ENCODE data around the gene FAM89A. TPM values are rescaled to one million over a fixed set of nuclear protein-coding genes. Genes with fewer than 3 reads are reported as not detected.
A peak's percentile ranks its signal among the peaks of the same experiment; 100 is the strongest.

The FAM89A gene
- total and polyA plus RNA-seq, 9 of the 15 experiments (the other 6 are each of a cell fraction or from before 2014, with no cell fraction given), result 8.7 to 66.2 (median 43.3) TPM

DNA sequence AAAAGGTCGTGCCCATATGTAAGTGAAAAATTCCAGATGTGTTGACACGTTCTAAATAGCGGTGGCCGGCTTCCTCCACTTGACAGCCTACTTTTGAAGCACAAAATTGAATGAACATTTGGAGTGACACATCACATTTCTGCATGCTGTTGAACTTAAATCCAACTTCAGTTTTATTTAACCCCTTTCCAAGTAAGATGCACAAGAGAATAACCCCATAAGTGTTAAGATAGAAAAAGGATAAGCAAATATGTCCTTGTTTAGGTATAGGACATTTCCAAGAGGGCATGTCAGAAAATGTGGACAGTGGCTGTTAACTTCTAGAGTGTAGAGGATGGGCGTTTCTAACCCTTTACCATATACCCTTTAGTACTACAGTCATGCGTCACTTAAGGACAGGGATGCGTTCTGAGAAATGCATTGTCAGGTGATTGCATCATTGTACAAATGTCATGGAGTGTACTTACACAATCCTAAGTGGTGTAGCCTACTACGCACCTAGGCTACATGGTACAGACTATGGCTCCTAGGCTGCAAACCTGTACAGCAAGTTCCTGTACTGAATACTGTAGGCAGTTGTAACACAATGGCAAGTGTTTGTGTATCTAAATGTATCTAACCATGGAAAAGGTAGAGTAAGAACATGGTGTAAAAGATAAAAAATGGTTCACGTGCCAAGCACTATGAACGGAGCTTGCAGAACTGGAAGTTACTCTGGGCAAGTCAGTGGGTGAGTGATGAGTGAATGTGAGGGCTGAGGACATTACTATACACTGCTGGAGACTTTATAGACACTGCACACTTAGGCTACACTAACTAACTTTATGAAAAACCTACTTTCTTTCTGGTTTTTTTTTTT, 9.3 kb upstream of the FAM89A start (continued):
- TF ChIP-seq ZNF12 (CRISPR knock-in tag; IDR thresholded peaks at IDR 0.05) (no peak), CSDE1 (IDR thresholded peaks at IDR 0.05) (0 out of 4 replicates have a peak, but pooled peaks of 1 of the 2 experiments have one; percentile 61), NCOA6 (IDR thresholded peaks at IDR 0.05) (no peak), NR2F6 (CRISPR knock-in tag; IDR thresholded peaks at IDR 0.05) (no peak), HSF4 (CRISPR knock-in tag; IDR thresholded peaks at IDR 0.05; ENCODE audit: borderline replicate concordance) (peak; percentile 66; the same call in 1 of the 2 replicates), HMG20B (CRISPR knock-in tag; IDR thresholded peaks at IDR 0.05) (no peak), RBM17 (IDR thresholded peaks at IDR 0.05; ENCODE audit: borderline replicate concordance, low read depth, low read length) (no peak), PURB (CRISPR knock-in tag; IDR thresholded peaks at IDR 0.05; ENCODE audit: low read depth) (no peak), SLC30A9 (CRISPR knock-in tag; IDR thresholded peaks at IDR 0.05) (no peak)
- TF ChIP-seq, protein P1, sequence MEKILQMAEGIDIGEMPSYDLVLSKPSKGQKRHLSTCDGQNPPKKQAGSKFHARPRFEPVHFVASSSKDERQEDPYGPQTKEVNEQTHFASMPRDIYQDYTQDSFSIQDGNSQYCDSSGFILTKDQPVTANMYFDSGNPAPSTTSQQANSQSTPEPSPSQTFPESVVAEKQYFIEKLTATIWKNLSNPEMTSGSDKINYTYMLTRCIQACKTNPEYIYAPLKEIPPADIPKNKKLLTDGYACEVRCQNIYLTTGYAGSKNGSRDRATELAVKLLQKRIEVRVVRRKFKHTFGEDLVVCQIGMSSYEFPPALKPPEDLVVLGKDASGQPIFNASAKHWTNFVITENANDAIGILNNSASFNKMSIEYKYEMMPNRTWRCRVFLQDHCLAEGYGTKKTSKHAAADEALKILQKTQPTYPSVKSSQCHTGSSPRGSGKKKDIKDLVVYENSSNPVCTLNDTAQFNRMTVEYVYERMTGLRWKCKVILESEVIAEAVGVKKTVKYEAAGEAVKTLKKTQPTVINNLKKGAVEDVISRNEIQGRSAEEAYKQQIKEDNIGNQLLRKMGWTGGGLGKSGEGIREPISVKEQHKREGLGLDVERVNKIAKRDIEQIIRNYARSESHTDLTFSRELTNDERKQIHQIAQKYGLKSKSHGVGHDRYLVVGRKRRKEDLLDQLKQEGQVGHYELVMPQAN (IDR thresholded peaks at IDR 0.05; ENCODE audit: borderline replicate concordance), result no peak
- TF ChIP-seq, protein P2, sequence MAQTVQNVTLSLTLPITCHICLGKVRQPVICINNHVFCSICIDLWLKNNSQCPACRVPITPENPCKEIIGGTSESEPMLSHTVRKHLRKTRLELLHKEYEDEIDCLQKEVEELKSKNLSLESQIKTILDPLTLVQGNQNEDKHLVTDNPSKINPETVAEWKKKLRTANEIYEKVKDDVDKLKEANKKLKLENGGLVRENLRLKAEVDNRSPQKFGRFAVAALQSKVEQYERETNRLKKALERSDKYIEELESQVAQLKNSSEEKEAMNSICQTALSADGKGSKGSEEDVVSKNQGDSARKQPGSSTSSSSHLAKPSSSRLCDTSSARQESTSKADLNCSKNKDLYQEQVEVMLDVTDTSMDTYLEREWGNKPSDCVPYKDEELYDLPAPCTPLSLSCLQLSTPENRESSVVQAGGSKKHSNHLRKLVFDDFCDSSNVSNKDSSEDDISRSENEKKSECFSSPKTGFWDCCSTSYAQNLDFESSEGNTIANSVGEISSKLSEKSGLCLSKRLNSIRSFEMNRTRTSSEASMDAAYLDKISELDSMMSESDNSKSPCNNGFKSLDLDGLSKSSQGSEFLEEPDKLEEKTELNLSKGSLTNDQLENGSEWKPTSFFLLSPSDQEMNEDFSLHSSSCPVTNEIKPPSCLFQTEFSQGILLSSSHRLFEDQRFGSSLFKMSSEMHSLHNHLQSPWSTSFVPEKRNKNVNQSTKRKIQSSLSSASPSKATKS (CRISPR knock-in tag; IDR thresholded peaks at IDR 0.05), result peak; percentile 65; the same call in 1 of the 2 replicates
- TF ChIP-seq, protein P3, sequence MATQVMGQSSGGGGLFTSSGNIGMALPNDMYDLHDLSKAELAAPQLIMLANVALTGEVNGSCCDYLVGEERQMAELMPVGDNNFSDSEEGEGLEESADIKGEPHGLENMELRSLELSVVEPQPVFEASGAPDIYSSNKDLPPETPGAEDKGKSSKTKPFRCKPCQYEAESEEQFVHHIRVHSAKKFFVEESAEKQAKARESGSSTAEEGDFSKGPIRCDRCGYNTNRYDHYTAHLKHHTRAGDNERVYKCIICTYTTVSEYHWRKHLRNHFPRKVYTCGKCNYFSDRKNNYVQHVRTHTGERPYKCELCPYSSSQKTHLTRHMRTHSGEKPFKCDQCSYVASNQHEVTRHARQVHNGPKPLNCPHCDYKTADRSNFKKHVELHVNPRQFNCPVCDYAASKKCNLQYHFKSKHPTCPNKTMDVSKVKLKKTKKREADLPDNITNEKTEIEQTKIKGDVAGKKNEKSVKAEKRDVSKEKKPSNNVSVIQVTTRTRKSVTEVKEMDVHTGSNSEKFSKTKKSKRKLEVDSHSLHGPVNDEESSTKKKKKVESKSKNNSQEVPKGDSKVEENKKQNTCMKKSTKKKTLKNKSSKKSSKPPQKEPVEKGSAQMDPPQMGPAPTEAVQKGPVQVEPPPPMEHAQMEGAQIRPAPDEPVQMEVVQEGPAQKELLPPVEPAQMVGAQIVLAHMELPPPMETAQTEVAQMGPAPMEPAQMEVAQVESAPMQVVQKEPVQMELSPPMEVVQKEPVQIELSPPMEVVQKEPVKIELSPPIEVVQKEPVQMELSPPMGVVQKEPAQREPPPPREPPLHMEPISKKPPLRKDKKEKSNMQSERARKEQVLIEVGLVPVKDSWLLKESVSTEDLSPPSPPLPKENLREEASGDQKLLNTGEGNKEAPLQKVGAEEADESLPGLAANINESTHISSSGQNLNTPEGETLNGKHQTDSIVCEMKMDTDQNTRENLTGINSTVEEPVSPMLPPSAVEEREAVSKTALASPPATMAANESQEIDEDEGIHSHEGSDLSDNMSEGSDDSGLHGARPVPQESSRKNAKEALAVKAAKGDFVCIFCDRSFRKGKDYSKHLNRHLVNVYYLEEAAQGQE (IDR thresholded peaks at IDR 0.05; ENCODE audit: borderline replicate concordance), result no peak; the same call in 1 of the 2 replicates
- TF ChIP-seq, protein P3 (CRISPR knock-in tag; IDR thresholded peaks at IDR 0.05; ENCODE audit: low read depth), result 0 out of 2 replicates have a peak, but pooled peaks have one; percentile 15

All from K562 (cell line).